WTC11 (cell line): Measurements from ENCODE around the gene KCNH8. TPM values are rescaled to one million over a fixed set of nuclear protein-coding genes. Genes with fewer than 3 reads are reported as not detected.

Experiments used
- ATAC-seq: fragments of 200-7000 bp; cut with Tn5 transposase; 2 replicates; pipeline ENCODE4 v1.10.0; 2021; ENCODE audit warnings: mild to moderate bottlenecking, moderate library complexity
- CTCF ChIA-PET: fragments of 300-600 bp; sonication (Branson Sonifier 250); formaldehyde crosslinking; loops from one replicate; lab custom pipeline; 2021; ENCODE audit warnings: antibody characterized with exemption; lab: Charles Lee
- POLR2A ChIA-PET: fragments of 350-600 bp; sonication (Branson Sonifier 250); formaldehyde crosslinking; loops from one replicate; lab custom pipeline; 2021; ENCODE audit warnings: antibody characterized with exemption; lab: Charles Lee
- DNase-seq: peaks from one replicate; pipeline ENCODE4 v3.0.0; 2021; ENCODE audit warnings: low spot score
- H3K27ac Mint-ChIP-seq: 2 replicates; pipeline ENCODE4 v1.8.0; 2021; ENCODE audit warnings: mixed read lengths
- H3K27me3 Mint-ChIP-seq: 2 replicates; pipeline ENCODE4 v1.8.0; 2021; ENCODE audit warnings: low read depth, mild to moderate bottlenecking, moderate library complexity, mixed read lengths
- H3K36me3 Mint-ChIP-seq: 2 replicates; pipeline ENCODE4 v1.8.0; 2021; ENCODE audit warnings: mixed read lengths
- H3K4me1 Mint-ChIP-seq: 2 replicates; pipeline ENCODE4 v1.8.0; 2022; ENCODE audit warnings: mixed read lengths
- H3K4me3 Mint-ChIP-seq: 2 replicates; pipeline ENCODE4 v1.8.0; 2021; ENCODE audit warnings: mild to moderate bottlenecking, moderate library complexity, mixed read lengths
- H3K9me3 Mint-ChIP-seq: 2 replicates; pipeline ENCODE4 v1.8.0; 2021; ENCODE audit warnings: mixed read lengths
- CBFB ChIP-seq: sonication (generic); formaldehyde crosslinking; IDR thresholded peaks from 2 replicates; pipeline ENCODE4 v1.8.1; 2022; ENCODE audit warnings: mild to moderate bottlenecking, low read depth, missing genetic modification reagents
- CREB1 ChIP-seq: sonication (generic); formaldehyde crosslinking; IDR thresholded peaks from 2 replicates; pipeline ENCODE4 v1.8.0; 2023; ENCODE audit warnings: mild to moderate bottlenecking, missing genetic modification reagents
- CREM ChIP-seq: sonication (generic); formaldehyde crosslinking; IDR thresholded peaks from 2 replicates; pipeline ENCODE4 v1.8.1; 2022; ENCODE audit warnings: mild to moderate bottlenecking, missing genetic modification reagents, moderate library complexity
- EMX1 ChIP-seq: fragments of 250-450 bp; sonication (Bioruptor Pico); IDR thresholded peaks from 2 replicates; pipeline ENCODE4 v1.8.0; 2021; ENCODE audit warnings: mild to moderate bottlenecking
- HMGA2 ChIP-seq: fragments of 250-450 bp; sonication (Bioruptor Pico); IDR thresholded peaks from 2 replicates; pipeline ENCODE4 v1.4.0; 2021; ENCODE audit warnings: mild to moderate bottlenecking, moderate library complexity
- MXD4 ChIP-seq: fragments of 250-450 bp; sonication (Bioruptor Pico); IDR thresholded peaks from 2 replicates; pipeline ENCODE4 v1.8.0; 2021; ENCODE audit warnings: mild to moderate bottlenecking, moderate library complexity, borderline replicate concordance
- MYBL2 ChIP-seq: sonication (generic); formaldehyde crosslinking; IDR thresholded peaks from 2 replicates; pipeline ENCODE4 v1.8.1; 2023; ENCODE audit warnings: mild to moderate bottlenecking, moderate library complexity, missing genetic modification reagents
- NFATC4 ChIP-seq: fragments of 250-450 bp; sonication (Bioruptor Pico); IDR thresholded peaks from 2 replicates; pipeline ENCODE4 v1.9.0; 2021; ENCODE audit warnings: mild to moderate bottlenecking
- NR3C1 ChIP-seq: sonication (generic); formaldehyde crosslinking; conservative IDR thresholded peaks from 2 replicates; pipeline ENCODE4 v1.8.1; 2023; ENCODE audit warnings: low read depth, mild to moderate bottlenecking, missing genetic modification reagents
- RELA ChIP-seq: sonication (generic); formaldehyde crosslinking; IDR thresholded peaks from 2 replicates; pipeline ENCODE4 v1.8.1; 2022; ENCODE audit warnings: missing genetic modification reagents, mild to moderate bottlenecking, borderline replicate concordance
- SMAD3 ChIP-seq: sonication (generic); formaldehyde crosslinking; IDR thresholded peaks from 2 replicates; pipeline ENCODE4 v1.8.0; 2022; ENCODE audit warnings: missing genetic modification reagents, mild to moderate bottlenecking, borderline replicate concordance
- TEAD1 ChIP-seq: sonication (generic); formaldehyde crosslinking; IDR thresholded peaks from 2 replicates; pipeline ENCODE4 v1.8.0; 2022; ENCODE audit warnings: mild to moderate bottlenecking, missing genetic modification reagents
- ZNF671 ChIP-seq: fragments of 250-450 bp; sonication (Bioruptor Pico); IDR thresholded peaks from 2 replicates; pipeline ENCODE4 v1.8.0; 2021; ENCODE audit warnings: mild to moderate bottlenecking
- total RNA-seq: library from RNA; stranded (reverse); gene quantifications from 3 replicates; pipeline ENCODE4 v1.2.3, GENCODE V29; 2021
- TF ChIP-seq, protein P1 (sequence below): fragments of 250-450 bp; sonication (Bioruptor Pico); IDR thresholded peaks from 2 replicates; pipeline ENCODE4 v1.9.0; 2021; ENCODE audit warnings: mild to moderate bottlenecking, borderline replicate concordance
- TF ChIP-seq, protein P2 (sequence below): fragments of 250-450 bp; sonication (Bioruptor Pico); IDR thresholded peaks from 2 replicates; pipeline ENCODE4 v1.9.0; 2021; ENCODE audit warnings: mild to moderate bottlenecking
- TF ChIP-seq, protein P3 (sequence below): sonication (generic); formaldehyde crosslinking; IDR thresholded peaks from 2 replicates; pipeline ENCODE4 v1.8.0; 2022; ENCODE audit warnings: mild to moderate bottlenecking, missing genetic modification reagents
- TF ChIP-seq, protein P4 (sequence below): fragments of 250-450 bp; sonication (Bioruptor Pico); IDR thresholded peaks from 2 replicates; pipeline ENCODE4 v1.9.0; 2021; ENCODE audit warnings: moderate library complexity, mild to moderate bottlenecking, inconsistent platforms, borderline replicate concordance
- TF ChIP-seq, protein P5 (sequence below): sonication (generic); formaldehyde crosslinking; IDR thresholded peaks from 2 replicates; pipeline ENCODE4 v1.8.0; 2023; ENCODE audit warnings: missing genetic modification reagents, mild to moderate bottlenecking, borderline replicate concordance

KCNH8 gene
- total RNA-seq, 1 experiment from 2014 or later: 2.8 TPM

DNA sequence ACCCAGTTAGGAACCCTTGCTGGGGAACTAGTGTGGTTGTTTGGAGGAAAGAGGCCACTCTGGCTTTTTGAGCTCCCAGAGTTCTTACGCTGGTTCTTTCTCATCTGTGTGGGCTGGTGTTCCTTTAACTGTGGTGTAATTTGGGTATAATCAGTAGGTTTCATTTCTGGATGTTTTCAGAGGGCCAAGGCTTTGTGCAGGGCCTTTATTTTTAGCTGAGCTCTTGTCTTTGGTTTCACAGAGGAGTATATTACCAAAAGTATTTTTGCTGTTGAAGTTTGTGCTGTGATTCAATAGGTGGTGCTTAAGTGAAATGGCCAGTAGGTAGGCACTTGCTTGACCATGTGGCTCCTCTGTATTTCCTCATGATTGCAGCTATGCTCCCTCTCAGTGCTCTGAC lies 357.9 kb downstream of the KCNH8 start (continued):
- TF ChIP-seq, protein P1, sequence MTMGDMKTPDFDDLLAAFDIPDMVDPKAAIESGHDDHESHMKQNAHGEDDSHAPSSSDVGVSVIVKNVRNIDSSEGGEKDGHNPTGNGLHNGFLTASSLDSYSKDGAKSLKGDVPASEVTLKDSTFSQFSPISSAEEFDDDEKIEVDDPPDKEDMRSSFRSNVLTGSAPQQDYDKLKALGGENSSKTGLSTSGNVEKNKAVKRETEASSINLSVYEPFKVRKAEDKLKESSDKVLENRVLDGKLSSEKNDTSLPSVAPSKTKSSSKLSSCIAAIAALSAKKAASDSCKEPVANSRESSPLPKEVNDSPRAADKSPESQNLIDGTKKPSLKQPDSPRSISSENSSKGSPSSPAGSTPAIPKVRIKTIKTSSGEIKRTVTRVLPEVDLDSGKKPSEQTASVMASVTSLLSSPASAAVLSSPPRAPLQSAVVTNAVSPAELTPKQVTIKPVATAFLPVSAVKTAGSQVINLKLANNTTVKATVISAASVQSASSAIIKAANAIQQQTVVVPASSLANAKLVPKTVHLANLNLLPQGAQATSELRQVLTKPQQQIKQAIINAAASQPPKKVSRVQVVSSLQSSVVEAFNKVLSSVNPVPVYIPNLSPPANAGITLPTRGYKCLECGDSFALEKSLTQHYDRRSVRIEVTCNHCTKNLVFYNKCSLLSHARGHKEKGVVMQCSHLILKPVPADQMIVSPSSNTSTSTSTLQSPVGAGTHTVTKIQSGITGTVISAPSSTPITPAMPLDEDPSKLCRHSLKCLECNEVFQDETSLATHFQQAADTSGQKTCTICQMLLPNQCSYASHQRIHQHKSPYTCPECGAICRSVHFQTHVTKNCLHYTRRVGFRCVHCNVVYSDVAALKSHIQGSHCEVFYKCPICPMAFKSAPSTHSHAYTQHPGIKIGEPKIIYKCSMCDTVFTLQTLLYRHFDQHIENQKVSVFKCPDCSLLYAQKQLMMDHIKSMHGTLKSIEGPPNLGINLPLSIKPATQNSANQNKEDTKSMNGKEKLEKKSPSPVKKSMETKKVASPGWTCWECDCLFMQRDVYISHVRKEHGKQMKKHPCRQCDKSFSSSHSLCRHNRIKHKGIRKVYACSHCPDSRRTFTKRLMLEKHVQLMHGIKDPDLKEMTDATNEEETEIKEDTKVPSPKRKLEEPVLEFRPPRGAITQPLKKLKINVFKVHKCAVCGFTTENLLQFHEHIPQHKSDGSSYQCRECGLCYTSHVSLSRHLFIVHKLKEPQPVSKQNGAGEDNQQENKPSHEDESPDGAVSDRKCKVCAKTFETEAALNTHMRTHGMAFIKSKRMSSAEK (CRISPR knock-in tag): no peak
- TF ChIP-seq CBFB (no peak), HMGA2 (CRISPR knock-in tag) (no peak), EMX1 (CRISPR knock-in tag) (no peak), RELA (CRISPR knock-in tag) (no peak)
- TF ChIP-seq, protein P2, sequence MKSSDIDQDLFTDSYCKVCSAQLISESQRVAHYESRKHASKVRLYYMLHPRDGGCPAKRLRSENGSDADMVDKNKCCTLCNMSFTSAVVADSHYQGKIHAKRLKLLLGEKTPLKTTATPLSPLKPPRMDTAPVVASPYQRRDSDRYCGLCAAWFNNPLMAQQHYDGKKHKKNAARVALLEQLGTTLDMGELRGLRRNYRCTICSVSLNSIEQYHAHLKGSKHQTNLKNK (CRISPR knock-in tag): no peak
- TF ChIP-seq, protein P3, sequence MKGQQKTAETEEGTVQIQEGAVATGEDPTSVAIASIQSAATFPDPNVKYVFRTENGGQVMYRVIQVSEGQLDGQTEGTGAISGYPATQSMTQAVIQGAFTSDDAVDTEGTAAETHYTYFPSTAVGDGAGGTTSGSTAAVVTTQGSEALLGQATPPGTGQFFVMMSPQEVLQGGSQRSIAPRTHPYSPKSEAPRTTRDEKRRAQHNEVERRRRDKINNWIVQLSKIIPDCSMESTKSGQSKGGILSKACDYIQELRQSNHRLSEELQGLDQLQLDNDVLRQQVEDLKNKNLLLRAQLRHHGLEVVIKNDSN (CRISPR knock-in tag): no peak
- TF ChIP-seq, protein P4, sequence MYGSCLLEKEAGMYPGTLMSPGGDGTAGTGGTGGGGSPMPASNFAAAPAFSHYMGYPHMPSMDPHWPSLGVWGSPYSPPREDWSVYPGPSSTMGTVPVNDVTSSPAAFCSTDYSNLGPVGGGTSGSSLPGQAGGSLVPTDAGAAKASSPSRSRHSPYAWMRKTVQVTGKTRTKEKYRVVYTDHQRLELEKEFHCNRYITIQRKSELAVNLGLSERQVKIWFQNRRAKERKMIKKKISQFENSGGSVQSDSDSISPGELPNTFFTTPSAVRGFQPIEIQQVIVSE: no peak

DNA sequence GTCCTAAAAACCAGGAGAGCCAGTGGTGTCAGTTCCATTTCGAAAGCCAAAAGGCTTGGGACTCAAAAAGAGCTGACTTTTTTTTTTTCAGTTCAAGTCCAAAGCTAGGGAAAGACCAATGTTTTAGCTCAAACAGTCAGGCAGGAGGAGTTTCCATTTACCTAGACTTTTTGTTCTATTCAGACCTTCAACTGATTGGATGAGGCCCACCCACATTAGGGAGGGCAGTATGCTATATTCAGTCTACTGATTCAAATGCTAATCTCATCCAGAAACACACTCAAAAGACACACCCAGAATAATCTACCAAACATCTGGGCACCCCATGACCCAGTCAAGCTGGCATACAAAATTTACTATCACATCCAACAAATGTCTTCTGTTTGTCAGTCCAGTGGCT lies 374.0 kb downstream of the KCNH8 start:
- Mint-ChIP-seq H3K27me3 (no peaks in the 10 kb centered on the region), H3K27ac (no peak overlapping the region), H3K36me3 (no peaks in the 10 kb centered on the region), H3K4me1 (no peaks in the 10 kb centered on the region), H3K9me3 (no peaks in the 10 kb centered on the region), H3K4me3 (no peak overlapping the region)
- ATAC-seq (no peak), DNase-seq (no peak)
- ChIA-PET CTCF (no interaction called here), POLR2A (no interaction called here)
- no peak for TF ChIP-seq NFATC4 (CRISPR knock-in tag)

DNA sequence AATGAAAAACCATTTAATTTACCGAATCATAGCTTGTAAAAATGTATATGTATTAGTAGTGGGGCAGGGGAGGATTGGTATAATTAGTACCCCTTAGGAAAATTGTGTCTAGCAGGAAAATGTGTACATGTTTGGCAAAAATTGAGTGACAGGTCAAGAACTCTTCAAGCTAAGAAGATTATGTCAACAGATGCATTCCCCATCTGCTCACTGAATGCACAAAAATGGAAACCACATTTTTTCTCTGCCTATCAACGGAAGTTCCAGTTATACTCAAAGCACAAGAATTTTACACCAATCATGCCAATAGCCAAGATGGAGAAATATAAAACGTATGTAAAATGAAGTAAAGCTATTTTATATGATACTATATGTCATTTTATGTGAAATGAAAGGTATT lies 377.8 kb downstream of the KCNH8 start:
- DNase-seq: no peak
- ChIA-PET POLR2A (no interaction called here), CTCF (no interaction called here)
- Mint-ChIP-seq H3K36me3 (no peaks in the 10 kb centered on the region), H3K4me3 (no peak overlapping the region), H3K9me3 (no peaks in the 10 kb centered on the region), H3K4me1 (no peaks in the 10 kb centered on the region), H3K27me3 (no peaks in the 10 kb centered on the region), H3K27ac (no peak overlapping the region)
- TF ChIP-seq CREB1 (CRISPR knock-in tag): no peak
- ATAC-seq: no peak

DNA sequence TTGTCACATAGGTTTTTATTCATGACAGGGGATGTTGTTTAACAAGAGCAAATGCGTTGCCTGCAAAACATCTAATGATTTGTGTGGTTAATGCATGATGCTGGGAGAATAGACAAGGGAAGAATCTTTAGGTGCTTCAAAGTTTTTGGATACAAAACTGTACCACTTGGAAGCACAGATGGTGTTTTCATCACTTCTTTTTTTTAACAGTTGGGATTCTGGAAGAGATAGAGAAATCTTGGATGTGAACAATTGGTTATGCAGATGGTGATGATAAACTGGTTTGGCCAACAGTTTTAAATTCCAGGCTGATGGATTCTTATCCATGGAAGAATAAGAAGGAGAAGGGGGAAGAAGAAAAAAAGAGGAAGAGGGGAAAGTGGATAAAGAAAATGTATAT lies 379.4 kb downstream of the KCNH8 start:
- no peaks in the 10 kb centered on the region for H3K9me3 Mint-ChIP-seq
- no peak for DNase-seq

More for the DNA sequence above, 379.4 kb downstream of the KCNH8 start:
- TF ChIP-seq TEAD1 (CRISPR knock-in tag): no peak
- no peak for TF ChIP-seq CREM (CRISPR knock-in tag)
- TF ChIP-seq NR3C1 (CRISPR knock-in tag): no peak
- TF ChIP-seq HMGA2 (CRISPR knock-in tag): no peak
- no peak for TF ChIP-seq SMAD3 (CRISPR knock-in tag)
- no peak for TF ChIP-seq CREB1 (CRISPR knock-in tag)
- no peak for TF ChIP-seq MXD4 (CRISPR knock-in tag)
- TF ChIP-seq, protein P5, sequence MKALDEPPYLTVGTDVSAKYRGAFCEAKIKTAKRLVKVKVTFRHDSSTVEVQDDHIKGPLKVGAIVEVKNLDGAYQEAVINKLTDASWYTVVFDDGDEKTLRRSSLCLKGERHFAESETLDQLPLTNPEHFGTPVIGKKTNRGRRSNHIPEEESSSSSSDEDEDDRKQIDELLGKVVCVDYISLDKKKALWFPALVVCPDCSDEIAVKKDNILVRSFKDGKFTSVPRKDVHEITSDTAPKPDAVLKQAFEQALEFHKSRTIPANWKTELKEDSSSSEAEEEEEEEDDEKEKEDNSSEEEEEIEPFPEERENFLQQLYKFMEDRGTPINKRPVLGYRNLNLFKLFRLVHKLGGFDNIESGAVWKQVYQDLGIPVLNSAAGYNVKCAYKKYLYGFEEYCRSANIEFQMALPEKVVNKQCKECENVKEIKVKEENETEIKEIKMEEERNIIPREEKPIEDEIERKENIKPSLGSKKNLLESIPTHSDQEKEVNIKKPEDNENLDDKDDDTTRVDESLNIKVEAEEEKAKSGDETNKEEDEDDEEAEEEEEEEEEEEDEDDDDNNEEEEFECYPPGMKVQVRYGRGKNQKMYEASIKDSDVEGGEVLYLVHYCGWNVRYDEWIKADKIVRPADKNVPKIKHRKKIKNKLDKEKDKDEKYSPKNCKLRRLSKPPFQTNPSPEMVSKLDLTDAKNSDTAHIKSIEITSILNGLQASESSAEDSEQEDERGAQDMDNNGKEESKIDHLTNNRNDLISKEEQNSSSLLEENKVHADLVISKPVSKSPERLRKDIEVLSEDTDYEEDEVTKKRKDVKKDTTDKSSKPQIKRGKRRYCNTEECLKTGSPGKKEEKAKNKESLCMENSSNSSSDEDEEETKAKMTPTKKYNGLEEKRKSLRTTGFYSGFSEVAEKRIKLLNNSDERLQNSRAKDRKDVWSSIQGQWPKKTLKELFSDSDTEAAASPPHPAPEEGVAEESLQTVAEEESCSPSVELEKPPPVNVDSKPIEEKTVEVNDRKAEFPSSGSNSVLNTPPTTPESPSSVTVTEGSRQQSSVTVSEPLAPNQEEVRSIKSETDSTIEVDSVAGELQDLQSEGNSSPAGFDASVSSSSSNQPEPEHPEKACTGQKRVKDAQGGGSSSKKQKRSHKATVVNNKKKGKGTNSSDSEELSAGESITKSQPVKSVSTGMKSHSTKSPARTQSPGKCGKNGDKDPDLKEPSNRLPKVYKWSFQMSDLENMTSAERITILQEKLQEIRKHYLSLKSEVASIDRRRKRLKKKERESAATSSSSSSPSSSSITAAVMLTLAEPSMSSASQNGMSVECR: no peak
- TF ChIP-seq ZNF671 (CRISPR knock-in tag): no peak
- TF ChIP-seq MYBL2 (CRISPR knock-in tag): no peak
- Mint-ChIP-seq H3K27me3 (no peaks in the 10 kb centered on the region), H3K4me3 (no peak overlapping the region), H3K27ac (no peak overlapping the region), H3K36me3 (no peaks in the 10 kb centered on the region), H3K4me1 (no peaks in the 10 kb centered on the region)
- ChIA-PET CTCF (no interaction called here), POLR2A (no interaction called here)
- no peak for ATAC-seq
